GM03348 (cell line): ENCODE measurements around the gene TCF7L2.
A peak's percentile ranks its signal among the peaks of the same experiment; 100 is the strongest.

ENCODE experiments used
- DNase-seq: peaks from one replicate; pipeline ENCODE4 v3.0.0; 2012; ENCODE audit warnings: low spot score

TCF7L2 gene

DNA sequence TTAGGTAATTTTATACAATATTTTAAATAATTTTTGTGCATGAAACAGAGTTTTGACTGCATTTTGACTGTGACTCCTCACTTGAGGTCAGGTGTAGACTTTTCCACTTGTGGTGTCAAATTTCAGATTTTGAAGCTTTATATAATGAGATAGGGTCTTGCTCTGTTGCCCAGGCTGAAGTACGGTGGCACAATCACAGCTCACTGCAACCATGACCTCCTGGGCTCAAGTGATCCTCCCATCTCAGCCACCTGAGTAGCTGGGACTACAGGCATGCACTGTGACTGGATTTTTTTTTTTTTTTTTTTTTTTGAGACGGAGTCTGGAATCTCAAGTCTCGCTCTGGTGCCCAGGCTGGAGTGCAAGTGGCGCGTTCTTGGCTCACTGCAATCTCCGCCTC, 74.9 kb downstream of the TCF7L2 start:
- DNase-seq = no peak

DNA sequence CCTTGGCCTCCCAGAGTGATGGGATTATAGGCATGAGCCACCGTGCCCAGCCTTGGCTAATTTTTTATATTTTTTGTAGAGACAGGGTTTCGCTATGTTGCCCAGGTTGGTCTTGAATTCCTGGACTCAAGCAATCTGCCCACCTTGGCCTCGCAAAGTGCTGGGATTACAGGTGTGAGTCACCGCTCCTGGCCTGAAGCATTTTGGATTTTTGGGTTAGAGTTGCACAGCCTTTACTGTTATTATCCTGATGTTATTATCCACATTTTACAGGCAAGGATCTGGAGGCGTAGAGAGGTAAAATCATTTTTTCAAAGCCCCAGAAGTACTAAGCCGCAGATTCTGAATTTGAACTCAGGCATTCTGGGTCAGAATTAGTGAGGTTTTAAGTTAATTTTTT, 75.4 kb downstream of the TCF7L2 start:
- no peak for DNase-seq

DNA sequence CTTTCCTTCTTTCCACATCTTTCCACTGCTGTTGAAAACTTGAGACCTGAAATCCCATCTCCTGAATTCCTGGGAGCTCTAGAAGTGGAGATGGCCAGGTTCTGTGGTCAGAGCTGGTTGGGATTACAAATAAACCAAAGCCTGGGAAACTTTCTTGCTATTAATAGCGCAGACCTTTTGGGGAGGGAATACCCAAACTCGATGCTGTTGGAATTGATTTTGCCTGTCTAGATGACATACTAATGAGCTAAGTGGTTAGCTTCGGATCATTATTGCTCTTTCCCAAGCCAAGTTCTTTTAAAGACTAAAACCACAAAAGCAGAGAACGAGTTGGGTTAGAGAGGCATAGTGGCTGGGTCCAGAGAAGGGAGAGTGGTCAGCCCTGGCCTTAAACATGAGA, 76.6 kb downstream of the TCF7L2 start:
- DNase-seq = no peak

DNA sequence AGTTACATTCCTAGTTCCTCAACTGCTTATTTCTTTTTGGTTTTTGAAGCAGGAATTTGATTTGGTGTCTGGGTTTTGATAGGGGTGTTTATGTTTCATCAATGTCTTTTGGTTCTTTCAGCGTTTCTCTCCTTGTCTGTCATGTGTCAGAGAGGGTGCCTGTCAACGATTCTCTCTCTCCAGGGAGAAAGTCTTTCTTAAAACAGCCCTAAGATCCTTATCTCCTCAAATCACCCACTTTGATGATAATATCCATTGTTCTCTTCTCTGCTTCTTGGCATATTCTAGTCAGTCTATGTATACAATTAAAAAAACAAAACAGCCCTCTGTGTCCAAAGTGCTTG, 77.2 kb downstream of the TCF7L2 start:
- no peak for DNase-seq

DNA sequence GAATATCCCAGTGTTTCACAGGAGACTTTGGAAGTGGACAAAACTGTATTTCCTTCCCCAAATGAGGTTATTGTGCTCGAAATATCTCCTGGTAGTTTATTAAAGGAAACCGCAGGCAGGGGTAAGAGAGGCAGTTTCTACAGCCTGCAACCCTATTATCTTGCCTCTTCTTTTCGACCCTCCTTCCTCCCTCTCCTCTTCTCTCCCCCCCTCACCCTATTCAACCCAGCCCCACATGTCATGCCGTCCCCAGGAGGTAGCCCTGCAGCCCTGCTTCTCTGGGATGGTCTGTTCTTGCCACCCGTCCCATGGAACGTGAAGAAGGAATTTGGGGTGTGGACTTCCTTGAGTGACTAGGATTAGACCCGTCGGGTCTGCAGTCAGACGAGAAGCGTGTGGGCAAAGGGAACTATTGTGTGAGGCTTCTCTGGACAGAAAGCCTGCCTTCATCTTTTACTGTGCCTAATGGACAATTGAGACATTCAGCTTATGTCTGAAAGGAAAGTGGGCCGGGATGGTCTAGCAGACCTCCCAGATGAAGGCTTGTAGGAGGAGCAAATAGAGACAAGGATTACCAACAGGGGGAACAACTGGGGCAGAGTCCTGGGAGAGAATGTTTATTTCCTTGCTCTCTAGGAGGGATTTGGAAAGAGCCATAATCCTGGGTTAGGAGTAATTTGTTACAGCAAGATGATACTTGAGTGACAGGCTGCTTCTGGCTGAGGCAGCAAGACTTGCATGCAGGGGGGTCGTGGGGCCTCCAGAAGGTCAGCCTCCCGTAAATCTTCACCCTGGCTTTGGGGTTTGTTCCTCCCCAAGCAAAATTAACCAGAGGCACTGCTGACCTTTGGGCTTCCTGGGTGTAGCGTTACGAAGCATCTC, 77.8 kb downstream of the TCF7L2 start:
- DNase-seq = no peak

DNA sequence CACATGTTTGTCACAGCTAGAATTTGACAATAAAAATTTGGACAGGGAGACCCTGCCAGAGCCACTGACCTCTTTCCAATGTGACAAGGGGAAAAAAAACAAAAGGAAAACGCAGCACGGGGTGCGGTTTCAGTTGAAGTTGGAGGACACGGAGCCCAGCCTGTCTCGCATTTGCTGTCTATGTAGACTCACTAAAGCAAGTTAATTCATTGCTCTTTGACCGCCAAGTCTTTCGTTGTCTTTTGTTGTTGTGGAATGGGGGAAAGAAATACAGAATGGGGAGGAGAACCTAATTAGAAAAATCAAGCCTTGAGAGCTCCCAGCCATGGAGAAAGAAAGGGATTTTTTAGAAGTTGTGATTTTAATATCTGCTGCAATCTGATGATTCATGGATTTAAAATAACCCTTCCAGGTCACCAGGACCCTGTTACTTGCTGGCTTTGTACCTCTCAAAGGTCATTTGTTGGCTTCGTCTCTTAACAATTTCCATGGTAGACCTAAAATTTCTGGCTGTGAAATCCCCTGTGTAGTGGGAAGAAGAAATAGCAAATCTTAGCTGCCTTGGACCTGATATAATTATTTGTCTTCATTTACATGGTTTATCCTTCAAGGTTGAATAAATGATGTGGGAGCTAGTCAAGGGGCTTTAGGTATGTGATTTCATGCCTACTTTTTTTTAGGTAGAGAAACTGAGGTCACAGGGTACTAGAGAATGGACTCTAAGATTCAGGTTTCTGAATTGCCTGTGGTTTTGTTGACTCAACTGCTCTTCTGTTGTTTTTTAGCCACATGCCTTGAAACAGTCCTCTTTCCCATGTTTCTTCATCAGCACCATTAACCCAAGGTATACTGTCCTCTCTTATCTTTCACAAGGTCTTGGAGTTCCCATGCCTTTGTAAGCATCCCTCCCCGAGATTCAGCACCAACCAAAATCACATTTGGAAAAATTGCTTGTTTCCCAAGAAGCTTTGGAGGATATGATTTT, 78.7 kb downstream of the TCF7L2 start:
- DNase-seq = no peak

DNA sequence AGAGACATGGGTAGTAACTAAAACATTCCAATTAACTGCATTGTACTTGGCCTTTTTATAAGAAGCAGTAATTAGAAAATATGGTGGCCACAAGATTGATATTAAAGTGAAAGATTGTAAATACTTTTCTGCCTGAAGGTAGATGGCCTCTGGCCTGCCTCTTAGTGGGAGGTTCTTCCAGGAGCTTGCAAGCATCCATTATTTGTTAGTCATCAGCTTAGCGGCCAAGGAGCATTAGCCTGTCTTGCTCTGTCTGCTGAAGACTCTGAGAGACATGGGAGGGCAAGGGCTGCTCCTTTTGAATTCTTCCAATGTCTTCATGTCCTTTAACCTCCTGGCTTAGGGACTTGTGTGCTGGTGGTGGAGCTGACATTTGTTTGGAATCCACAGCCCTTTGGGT, 80.4 kb downstream of the TCF7L2 start:
- DNase-seq = no peak

DNA sequence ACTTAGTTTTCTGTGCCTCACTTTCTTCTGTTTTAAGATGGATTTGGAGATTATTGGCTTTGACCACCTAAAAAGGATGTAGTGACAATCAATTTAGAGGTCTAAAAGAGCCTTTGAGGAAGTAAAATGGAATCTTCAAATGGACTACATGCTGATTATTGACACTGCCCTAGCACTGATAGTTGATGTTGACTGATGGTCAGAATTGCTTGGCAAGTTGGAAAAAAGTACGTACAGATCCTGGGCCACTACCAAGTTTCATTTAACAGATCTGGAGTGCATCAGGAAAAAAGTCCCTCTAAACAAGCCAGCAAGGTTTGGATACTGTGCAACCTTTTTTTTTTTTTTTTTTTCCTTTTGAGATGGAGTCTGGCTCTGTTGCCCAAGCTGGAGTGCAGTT, 81.1 kb downstream of the TCF7L2 start:
- DNase-seq = no peak

DNA sequence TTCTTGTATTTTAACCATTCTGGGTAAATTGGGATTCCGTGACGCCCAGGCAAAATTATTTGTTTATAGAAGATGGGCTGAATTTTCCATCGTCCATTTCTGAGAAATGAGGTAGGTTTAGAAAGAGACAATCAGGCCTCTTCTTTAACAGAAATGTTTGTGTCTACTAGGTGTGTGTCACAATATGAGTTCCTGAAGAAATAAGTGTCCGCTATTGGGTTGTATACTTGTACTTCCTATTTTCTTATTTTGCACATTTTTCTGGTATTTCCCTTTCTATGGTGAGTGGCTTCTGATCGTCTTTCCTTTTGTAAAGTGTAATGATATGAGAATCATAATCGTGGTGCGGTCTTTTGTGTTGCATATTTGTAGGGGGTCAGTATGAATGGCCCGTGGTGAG, 83.9 kb downstream of the TCF7L2 start:
- DNase-seq = no peak

DNA sequence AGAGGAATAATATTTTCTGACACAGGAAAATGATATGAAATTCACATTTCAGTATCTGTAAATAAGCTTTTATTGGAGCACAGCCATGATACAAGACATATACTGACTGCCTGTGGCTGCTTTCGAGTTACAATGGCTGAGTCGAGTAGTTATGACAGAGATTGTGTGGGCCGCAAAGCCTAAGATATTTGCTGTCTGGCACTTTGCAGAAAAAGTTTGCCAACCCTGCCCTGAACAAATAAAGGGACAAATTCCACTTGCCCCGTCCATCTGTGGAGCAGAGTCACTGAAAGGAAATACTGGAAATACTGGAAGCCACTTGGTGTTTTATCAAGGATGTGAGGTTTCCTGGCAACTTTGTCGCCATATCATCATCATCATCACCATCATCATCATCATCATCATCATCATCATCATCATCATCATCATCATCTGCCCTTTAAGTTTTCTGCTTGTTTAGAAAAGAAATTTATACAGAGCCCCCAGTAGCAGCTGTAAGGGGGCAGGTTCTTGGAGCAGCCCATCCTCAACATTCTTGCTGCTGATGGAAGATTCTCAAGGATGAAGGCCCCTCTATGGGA, 85.8 kb downstream of the TCF7L2 start:
- no peak for DNase-seq

DNA sequence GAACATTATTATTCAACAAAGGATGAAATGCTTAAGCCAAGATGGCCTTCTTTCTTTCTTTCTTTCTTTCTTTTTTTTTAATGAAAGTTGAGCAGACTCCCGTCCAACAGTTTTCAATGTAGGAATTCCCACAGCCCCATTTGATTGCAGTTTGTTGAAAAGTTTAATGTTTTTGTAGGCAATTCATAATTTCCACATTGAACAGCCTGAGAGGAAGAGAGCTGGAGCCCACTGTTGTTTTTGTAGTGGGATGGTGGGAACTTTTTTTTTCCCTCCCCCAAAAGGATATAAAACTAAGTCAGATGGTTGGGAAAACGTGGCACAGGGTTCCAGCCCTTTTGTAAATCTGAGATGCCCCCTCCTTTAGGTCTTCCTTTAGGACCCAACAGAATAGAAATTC, 86.6 kb downstream of the TCF7L2 start:
- DNase-seq = no peak

DNA sequence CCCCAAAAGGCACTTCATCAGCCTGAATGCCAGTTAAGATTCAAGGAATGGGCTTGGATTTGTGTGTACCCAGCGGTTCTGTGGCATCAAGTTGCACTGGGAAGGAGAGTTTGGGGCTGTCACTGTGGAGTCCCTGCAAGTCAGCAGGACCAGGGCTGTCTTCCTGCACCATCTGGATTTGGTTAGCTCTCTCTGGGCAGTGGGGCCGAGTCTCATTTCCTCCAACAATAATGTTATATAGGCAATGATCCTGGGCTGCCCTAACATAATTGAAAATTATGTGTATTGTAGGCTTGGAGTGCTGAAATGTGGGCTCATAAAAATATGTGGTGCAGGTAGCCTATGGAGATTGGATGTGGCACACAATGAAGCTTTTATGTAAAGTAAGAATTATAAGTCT, 87.2 kb downstream of the TCF7L2 start:
- DNase-seq = no peak

DNA sequence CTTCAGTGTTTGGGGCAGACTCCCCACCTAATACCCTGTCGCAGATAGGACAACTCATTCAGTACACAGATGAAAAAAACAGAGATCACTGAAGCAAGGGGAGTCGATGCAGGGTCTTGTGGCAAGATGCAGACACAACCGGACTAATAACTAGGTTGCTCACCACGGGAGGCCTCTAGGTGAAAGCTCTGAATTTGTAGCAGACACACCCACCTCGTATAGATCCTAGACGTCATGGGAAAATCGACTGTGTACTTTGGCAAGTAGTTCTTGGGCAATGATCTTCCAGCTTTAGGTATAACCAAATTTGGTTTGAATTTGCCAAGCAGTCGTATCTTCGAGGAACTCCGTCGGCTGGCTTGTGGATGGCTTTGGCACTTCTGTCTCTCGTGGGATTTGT, 88.1 kb downstream of the TCF7L2 start:
- no peak for DNase-seq

DNA sequence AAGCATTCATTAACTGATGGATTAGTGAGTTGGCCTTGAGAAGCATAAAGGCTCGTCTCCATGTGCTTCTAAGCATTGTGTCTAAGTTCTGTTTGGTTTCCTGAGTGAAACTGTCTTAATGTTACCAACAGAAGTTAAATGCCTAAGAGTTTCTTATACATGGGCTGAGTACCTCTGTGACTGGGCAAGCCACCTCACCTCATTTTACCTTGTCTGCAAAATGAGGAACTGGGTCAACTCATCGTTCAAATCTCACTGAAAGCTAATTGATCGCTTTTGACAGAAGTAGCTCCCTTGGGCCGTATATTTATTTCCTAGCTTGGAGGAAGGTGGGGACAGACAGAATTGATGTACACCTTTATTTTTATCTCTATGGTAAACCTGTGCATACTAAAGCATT, 88.9 kb downstream of the TCF7L2 start:
- DNase-seq = no peak

DNA sequence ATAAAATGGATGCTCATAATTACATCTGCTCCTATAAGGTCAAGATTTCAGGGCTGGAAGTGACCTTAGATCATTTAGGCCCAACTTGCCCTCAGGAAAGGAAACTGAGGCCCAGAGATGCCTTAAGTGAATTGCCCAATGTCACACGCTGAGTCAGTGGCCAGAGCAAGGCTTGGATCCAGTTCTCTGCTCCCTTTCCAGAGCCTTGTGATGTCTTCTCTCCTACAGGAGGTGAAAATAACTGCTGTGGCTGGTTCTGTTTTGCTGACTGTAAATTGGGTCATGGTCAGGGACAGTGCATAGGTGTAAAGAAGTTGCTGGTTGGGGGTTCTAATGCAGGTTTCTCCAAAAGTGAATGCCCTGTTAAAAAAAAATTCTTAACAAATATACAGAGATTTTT, 91.3 kb downstream of the TCF7L2 start:
- no peak for DNase-seq

DNA sequence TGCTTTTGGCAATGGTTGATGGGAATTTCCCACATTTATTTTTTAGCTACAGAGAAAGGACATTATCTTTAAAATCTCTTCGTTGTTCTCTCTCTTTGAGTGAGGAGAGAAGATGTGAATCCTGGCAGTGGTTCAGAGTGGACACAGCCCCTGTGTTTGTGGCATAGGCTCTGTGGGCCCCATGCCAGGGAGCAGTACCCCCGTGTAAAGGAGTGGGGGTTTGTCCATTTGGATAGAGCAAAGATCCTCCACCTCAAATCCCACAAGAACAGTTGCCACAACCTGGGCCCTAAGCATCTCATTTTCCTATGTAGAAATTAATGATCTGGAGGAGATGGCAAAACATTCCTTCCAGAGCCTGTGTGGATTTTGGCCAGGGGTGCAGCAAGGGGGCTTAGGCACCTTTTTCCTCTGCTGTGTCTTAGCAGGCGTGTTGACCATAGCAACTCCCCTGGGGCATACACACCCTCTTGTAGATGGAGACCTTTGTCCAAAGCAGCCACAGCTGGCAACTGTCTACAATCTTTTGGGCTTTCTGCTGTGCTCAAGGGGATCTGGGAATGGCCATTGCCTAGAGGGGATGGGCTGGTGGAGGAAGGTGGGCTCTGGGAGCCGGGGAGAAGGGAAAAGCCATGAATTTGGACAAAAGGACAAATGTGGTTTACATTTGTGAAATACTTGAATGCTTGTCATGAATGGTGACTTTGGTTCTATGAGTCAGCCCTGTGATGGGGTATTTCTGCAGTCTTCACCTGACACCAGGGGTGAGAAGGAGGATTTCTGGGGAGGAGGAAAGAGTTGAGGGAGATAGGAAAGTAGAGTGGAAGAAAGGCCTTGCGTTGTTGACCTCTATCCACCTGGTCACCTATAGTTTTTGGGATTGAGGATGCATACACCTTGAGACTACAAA, 92.0 kb downstream of the TCF7L2 start:
- DNase-seq = no peak

DNA sequence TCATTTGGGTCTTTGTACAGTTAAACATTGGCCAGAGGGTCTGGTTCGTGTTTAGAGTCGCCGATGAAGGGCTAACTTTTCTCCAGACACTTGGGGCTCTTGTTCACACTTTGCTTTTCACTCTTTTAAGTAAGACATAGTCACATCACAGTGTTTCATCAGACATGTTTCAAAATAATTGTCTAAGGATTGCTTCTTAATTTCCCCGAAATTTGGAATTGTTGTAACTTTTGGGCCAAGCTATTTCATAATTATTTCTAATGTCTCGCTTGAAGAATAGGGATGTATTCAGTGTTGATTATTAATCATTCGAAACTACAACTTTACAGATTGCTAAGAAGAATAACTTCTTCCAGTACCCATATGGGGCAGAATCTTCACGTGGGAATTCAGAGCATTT, 92.8 kb downstream of the TCF7L2 start:
- no peak for DNase-seq

DNA sequence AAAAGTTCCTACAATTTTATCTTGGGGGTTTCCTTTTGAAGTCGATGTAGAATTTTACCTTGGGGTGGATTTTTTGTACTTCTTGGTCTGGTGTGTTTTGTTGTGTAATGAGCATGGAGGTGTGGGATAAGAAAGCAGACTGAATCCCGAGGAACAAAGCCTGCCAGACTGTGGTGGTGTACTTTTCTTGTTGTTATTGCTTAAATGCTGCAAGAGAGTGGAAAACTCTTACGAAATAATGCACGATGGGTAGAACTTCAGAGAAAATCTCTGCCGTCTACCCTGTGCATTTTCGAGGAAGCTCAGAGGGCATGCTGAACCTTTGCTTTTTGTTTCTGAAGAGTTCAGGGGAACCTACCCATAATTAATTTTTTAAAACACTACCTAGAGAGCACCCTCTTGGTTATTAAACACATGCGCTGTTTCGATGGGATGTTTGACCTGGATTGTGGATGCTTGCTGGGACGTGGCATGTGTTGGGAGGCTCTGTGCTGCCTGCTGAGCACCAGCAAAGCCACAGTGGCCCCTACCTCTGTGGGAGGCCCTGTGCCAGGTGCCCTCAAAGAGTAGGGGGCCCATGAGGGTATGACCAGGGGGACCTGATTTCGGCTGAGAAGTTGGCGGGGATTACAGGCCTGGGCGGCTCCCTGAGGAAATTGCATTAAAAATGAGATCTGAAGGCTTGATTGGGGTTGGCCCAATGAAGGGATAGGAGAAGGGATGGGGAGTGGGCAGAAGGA, 94.1 kb downstream of the TCF7L2 start:
- no peak for DNase-seq

DNA sequence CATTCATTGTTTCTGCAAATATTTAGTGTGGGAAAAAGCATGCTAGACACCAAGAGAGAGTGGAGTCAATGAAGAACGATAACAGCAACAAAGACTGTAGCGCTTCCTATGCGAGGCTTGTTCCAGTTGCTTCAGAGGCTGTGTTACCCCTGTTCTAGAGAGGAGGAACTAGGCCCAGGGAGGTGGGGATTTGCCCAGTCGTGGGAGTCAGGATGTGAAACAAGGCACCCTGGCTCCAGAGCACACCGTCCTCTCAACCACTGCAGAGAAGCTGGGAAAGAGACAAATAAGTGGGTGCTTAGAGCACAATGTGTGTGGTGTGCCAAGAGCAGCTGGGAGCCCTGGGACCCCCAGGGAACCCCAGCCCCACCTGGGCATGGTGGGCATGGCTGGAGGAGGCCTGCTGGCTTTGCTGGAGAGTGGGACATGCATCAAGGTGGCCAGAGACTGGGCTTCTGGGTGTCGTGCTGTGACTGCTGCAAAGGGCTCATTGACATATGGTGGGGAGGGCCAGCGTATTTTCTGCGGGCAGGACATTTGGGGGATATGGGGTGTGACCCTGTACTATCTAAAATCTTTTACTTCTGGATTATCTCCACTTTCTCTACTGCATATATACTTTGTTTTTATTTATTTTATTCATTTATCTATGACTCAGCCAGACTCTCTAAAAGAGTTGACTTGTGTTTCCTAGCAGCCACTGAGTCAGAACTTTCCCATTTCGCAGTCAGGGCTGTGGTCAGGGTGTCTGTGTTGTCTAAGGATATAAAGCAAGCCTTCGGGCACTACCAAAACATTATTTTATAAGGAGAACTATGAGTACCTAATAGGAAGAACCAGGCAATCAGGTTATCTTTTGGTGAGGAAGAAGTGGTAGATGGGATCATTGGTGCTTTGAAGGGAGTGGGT, 95.4 kb downstream of the TCF7L2 start:
- peak; percentile 69 for DNase-seq

DNA sequence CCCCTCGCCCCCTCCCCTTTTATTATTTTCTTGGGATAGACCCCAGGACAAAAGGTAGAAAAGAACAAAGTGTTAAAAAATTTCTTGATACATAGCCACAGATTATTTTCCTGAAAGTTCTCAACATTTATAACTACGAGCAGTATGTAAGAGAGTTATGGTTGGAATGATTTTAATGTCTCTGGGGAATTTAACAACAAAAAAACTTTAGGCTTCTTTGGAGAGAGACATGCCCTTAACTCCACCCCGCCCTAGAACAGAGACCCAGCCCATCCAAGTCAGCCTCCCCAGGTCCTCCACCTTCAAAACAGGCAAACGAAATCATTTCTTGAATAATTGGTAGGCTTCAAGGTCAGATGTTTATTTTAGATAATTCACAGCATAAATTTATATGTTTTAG, 97.1 kb downstream of the TCF7L2 start:
- DNase-seq = no peak
